GM10847 (cell line): ENCODE measurements around the gene CDK17.

Experiments
- POLR2A ChIP-seq: IDR thresholded peaks from 2 replicates; pipeline ENCODE4 v1.6.1; 2011; ENCODE audit not compliant: insufficient read length; ENCODE audit errors: extremely low read depth

The CDK17 gene

GRCh38 chr12:96303653-96304052 is 96.6 kb downstream of the CDK17 start:
- no peak for TF ChIP-seq POLR2A

DNA sequence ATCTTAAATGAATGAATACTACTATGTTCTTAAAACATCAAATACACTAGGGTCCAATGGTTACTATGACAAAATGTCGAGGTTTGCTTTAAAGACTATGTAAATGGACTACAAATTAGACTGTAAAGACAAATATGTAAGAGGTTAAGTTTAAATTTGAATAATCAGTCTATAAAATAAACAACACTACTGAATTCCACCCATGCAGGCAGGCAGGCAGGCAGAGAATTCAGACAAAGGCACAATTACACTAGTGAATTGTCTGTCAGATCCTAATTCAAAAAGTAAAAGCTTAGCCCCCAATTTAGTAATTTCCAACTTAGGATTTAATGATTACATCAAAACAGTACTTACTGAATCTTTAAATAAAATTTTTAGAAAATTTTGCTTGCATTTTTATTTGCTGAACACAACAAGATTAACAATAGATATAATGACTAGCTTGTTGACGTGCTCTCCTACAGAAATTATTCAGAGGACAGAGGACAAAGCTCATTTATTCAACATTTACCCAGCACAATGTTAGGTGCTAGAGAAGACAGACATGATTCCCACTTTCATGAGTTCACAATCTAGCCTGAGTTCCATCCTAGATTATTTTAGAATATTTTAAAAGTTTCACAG is 97.4 kb downstream of the CDK17 start:
- no peak for TF ChIP-seq POLR2A

DNA sequence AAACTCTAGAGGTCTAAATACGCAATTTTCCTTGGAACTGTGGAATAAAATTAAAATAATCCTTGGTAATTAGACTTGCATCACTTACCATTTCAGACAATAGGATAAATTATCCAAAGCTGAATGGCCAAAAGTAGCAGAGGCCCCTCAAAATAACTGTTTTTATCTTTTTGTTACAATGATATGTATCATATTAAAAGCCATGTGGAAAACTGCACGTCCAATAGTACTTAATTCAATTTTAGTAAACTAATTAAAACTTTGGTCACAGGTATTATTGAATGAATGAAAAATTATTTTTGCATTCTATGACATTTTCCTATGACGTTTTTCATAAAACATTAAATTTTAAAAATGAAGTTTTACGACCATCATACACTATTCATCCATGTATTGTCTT is 98.5 kb downstream of the CDK17 start:
- TF ChIP-seq POLR2A, result no peak

DNA sequence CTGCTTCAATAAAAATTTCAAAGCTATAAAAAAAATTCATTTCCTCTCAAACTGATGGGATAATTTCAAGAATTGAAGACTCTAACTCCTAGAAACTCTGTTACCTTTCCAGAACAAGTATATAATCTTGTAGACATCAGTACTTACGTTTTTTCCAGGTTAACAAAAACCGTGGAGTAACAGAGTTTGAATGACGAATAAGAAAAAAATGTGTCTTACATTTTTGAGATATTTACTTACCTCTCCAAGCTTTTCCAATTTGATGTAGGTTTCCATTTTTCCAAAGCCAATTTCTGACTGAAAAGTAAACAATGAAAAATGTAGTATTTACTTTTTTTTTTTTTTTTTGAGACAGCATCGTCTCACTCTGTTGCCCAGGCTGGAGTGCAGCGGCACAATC is 100.2 kb downstream of the CDK17 start:
- no peak for TF ChIP-seq POLR2A

GRCh38 chr12:96297504-96297903 is 102.7 kb downstream of the CDK17 start:
- TF ChIP-seq POLR2A, result no peak

DNA sequence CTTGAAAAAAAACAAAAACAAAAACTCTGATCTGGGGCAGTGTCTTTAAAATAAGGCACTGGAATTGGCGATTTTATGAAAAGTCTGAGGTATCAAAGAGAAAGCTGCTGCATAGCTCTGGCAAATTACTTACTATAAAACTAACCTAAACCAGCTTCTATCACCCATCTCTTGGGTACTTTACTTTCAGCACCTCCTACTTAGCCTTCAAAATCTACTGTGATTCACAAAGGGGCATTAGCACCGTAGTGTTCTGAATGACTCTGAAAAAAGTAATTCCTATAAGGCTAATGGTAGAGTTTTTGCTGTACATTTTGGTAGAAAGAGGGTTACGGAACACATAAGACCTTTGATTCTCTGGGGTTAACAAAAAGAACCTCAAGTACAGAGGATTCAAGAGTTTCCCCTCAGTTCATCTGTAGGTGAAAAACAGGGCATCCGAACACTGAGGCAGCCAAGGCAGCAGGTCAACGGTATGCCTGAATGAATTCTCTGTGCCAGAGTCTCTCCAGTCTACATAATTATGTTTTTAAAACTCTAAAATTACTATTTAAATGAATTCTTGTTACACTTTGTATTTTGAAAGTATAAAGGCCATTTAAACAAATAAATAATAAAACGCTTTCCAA is 104.6 kb downstream of the CDK17 start:
- TF ChIP-seq POLR2A, result no peak

GRCh38 chr12:96294831-96295230 is 105.4 kb downstream of the CDK17 start:
- TF ChIP-seq POLR2A, result no peak

GRCh38 chr12:96293093-96293492 is 107.1 kb downstream of the CDK17 start:
- no peak for TF ChIP-seq POLR2A

DNA sequence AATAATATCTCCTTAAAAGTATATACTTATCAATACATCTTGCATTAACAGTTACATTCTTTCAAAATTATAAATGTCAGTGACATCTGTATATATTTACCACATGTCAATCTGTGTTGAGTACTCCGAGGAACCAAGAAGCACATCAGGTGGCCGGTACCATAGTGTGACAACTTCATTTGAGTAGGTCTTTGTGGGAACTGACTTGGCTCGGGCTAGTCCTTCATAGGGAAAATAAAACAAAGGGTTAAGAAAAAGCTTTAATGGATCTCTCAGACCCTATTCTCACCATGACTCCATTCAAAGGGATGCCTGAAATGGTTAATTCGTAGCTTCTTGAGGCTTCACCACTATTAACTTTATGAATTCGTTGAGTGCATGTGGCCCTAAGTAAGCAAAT is 111.2 kb downstream of the CDK17 start:
- no peak for TF ChIP-seq POLR2A

GRCh38 chr12:96285158-96285557 is 115.1 kb downstream of the CDK17 start:
- TF ChIP-seq POLR2A, result no peak

GRCh38 chr12:96274331-96274730 is 125.9 kb downstream of the CDK17 start:
- TF ChIP-seq POLR2A, result no peak

DNA sequence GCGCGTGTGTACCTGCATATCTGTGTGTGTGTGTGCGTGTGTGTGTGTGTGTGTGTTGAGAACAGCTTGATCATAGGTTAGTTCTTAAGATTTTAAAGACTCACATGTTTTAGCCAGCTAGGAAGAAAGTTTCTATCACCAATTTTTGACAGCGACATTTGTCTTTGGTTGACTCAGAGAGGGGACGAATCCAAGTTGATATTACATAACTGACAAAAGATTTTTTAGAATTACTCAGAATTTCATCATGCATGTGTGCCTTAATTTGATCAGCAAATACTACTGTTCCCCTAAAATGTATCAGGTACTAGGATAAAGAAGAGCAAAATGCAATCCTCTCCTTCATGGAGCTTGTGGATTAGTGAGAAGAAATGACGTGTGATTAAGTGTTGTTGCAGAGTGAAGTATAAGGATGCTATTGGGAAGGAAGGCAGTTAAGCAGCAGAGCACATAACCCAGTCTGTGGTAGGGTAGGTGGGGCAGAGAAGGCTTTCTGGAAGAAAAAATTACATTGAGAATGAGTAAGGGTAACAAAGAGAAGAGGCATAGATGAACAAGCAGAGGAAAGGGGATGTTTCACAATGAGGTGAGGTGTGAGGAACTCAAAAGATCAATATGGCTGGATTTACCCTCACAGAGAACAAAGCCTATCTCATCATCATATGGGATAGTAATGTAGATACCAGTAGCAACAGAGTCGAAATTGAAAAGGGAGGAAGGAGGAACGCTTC is 128.6 kb downstream of the CDK17 start:
- TF ChIP-seq POLR2A, result no peak

- TF ChIP-seq POLR2A, result no peak
Observed at GRCh38 chr12:96266238-96266637, 134.0 kb downstream of the CDK17 start.

- TF ChIP-seq POLR2A, result no peak
Observed at GRCh38 chr12:96265836-96266235, 134.4 kb downstream of the CDK17 start.

DNA sequence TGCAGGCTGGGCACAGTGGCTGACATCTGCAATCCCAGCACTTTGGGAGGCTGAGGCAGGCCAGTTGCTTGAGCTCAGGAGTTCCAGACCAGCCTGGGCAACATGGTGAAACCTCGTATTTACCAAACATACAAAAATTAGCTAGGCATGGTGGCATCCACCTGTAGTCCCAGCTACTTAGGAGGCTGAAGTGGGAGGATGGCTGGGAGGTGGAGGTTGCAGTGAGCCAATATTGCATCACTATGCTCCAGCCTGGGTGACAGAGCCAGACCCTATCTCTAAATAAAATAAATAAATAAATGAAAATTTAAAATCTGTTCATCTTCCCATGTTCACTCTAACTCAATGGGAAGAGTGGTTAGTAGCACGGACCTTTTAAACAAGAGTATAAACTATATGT is 134.8 kb downstream of the CDK17 start:
- no peak for TF ChIP-seq POLR2A

DNA sequence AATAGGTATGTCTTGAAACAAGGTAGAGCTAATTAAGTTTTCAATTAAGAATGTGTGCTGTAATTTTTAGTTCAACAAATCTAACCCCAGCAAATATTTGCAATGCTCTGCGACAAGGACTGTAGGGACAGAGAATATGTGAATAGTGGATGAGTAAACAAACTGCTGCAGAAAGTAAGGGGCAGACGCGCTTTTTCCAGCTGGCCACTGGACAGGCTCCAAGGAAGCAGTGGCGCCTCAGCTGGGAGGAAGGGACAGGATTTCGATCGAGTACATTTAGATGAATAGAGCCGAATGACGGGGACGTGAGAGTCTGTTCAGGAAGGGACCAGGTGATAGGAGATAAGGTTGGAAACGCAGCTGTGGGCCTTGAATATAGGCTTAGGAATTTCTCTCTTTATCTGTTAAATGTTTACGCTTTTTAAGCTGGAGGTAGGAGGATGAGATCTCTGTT is 136.8 kb downstream of the CDK17 start:
- no peak for TF ChIP-seq POLR2A

GRCh38 chr12:96261557-96261956 is 138.7 kb downstream of the CDK17 start:
- no peak for TF ChIP-seq POLR2A

DNA sequence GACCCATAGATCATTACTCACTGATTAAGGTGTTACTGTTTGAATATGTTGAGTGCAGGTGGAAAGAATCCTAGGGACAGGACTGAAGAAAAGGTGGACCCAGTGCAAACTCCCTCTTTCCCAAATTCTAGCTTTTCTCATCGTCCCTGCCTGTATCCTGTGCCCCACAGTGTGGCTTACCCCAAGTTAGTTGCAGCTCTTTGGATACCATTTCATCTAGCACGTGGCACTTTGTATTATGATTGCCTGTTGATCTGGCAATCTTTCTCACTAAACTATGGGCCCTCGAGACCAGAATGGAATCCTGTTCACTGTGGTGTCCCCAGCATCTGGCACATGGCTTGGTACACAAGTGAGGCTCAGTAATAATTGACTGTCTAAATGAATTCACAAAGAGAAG is 139.6 kb downstream of the CDK17 start:
- TF ChIP-seq POLR2A, result no peak
